NCI-H2081 treated with DMSO at 0.1 percent for 48 hours (cell line): ENCODE results near the gene OR1C1.
"Not testable (repeated sequence)": the region's sequence is repeated elsewhere in the genome, so short reads cannot be mapped to it uniquely, and the experiment has no call there.

Source experiments
- DNase-seq: peaks from one replicate; lab custom pipeline; 2025; lab: John Stamatoyannopoulos, UW

OR1C1 gene

GRCh38 chr1:247760456-247760855 is at the start of gene OR1C1:
OR1C1 (minus strand) TSS chr1:247760556; CDS start chr1:247758406, 2,150 bp downstream.
- no peak for DNase-seq

GRCh38 chr1:247797518-247797917 is 37.2 kb upstream of the OR1C1 start:
- no peak for DNase-seq

- no peak for DNase-seq
Observed at GRCh38 chr1:247769603-247770002, 9.2 kb upstream of the OR1C1 start.

- DNase-seq: not testable (repeated sequence)
Observed at GRCh38 chr1:247754311-247754710, 6.0 kb downstream of the OR1C1 start.

- DNase-seq: no peak
Observed at GRCh38 chr1:247749870-247750269, 10.5 kb downstream of the OR1C1 start.

- DNase-seq: no peak
Observed at GRCh38 chr1:247748041-247748440, 12.3 kb downstream of the OR1C1 start, which contains the start of gene OR14A2. OR14A2 (minus strand) TSS chr1:247748141.

GRCh38 chr1:247747616-247748015 is 12.7 kb downstream of the OR1C1 start:
- DNase-seq: no peak

GRCh38 chr1:247746391-247746935 is 13.9 kb downstream of the OR1C1 start:
- no peak for DNase-seq

- DNase-seq: not testable (repeated sequence)
Observed at GRCh38 chr1:247742215-247742760, 18.1 kb downstream of the OR1C1 start.

GRCh38 chr1:247741756-247742155 is 18.6 kb downstream of the OR1C1 start:
- no peak for DNase-seq

GRCh38 chr1:247740721-247741120 is 19.6 kb downstream of the OR1C1 start:
- no peak for DNase-seq

- no peak for DNase-seq
Observed at GRCh38 chr1:247738315-247738714, 22.0 kb downstream of the OR1C1 start, which contains the start of gene OR14K1. OR14K1 (plus strand) TSS chr1:247738615; CDS start chr1:247738615, 0 bp downstream.

GRCh38 chr1:247721222-247721621 is 39.1 kb downstream of the OR1C1 start:
- DNase-seq: no peak

- no peak for DNase-seq
Observed at GRCh38 chr1:247716546-247716945, 43.8 kb downstream of the OR1C1 start, which contains the start of gene OR6F1. OR6F1 (minus strand) TSS chr1:247716646; CDS start chr1:247712755, 3,891 bp downstream.

- no peak for DNase-seq
Observed at GRCh38 chr1:247713753-247714152, 46.6 kb downstream of the OR1C1 start.

GRCh38 chr1:247710681-247711080 is 49.7 kb downstream of the OR1C1 start:
- DNase-seq: not testable (repeated sequence)
